Pulmonary artery endothelial cell (primary cell): ENCODE data around the gene PIAS4. TPM values are rescaled to one million over a fixed set of nuclear protein-coding genes. Genes with fewer than 3 reads are reported as not detected.

ENCODE experiments used
- DNase-seq: peaks from one replicate; pipeline ENCODE4 v3.0.0-alpha.2; 2011; ENCODE audit warnings: low read depth, low spot score
- total RNA-seq: library from RNA; depleted of rRNA; stranded (reverse); fragments of >200 nt; gene quantifications from 2 replicates; pipeline ENCODE4 v1.2.3, GENCODE V29; 2014

PIAS4 gene
- total RNA-seq, 1 donor from 2014 or later, result 26.5 TPM

DNA sequence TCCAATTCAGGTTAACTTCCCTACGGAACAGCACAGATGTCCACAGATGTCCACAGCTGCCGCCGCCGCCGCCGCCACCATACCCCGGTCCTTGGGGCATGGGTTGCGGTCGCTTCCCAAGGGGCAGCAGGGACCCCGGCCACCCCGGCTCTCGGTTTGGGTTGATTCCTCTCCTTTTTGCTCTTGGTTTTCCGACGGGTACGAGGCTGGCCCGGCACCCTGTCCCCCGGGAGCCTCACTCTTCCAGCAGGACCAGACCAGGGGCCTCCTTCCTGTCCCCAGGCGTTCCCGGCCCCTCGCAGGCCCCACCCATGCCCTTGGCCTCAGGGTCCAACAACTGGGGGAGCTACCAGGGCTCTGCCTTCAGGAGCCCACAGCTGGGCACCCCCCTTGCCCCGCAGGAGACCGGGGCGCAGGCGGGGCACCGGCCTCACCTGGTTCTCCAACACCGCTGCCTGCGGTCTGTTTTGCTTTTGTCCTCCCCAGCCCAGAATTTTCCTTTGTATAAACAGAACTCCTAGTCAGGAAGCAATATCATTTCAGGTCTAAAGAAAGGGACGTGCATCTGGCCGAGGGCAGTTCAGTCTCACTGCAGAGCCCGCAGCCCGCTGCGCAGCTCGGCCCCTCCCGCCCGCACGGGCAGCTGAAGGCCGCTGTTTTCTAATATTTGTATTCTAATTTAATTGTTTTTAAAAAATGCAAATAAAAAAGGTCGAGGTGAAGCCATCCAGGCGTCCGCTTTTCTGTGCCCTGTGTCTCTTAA, 31.3 kb downstream of the PIAS4 start:
- no peak for DNase-seq

DNA sequence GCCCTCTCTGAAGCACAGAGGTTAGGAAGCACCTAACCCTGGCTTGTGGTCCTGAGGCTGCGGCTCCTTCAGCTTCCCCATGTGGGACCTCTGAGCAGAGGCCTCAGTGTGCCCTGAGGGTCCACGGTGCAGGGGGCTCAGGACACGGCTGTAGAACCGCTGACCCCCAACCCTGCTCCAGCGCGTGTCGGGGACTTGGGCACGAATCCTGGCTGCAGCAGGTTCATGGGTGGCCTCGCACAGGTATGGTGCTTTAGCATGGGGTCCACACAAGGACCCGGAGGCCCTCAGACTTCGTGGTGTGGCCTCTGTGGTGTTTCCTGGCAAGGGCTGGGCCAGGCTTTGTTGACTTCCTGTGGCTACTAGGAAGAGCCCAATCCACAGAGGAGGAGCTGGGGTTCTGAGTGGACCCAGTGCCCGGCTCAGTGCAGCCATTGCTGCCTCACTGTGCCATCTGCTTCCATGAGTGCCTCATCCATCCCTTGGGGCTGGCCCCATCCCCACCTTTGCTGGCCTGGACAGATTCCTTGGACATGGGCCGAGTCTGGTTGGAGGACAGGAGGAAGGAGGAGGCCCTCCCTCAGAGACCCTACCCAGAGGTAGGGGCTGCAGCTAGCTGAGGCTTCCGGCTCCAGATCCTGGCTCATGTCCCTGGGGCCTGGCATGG, 34.7 kb downstream of the PIAS4 start:
- no peak for DNase-seq

- no peak for DNase-seq
Observed at GRCh38 chr19:4042731-4043082, 35.2 kb downstream of the PIAS4 start.

DNA sequence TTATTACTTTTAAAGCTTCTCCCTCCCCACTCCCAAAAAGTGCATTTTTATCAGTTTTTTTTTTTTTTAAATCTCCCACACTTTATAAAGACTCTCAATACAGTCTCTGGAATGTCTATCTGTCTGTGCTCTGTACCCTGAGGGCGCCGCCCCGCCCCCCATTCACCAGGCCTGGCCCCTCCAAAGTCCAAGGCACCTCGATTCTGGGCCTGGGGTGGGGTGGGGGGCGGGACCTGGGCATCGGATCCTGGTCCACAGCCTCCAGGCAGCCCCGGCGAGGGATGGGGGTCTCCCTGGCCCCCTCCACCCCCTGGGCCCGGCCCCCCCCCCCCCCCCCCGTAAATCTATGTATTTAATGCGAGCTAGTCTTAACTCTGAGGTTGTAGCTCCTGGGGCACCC, 35.9 kb downstream of the PIAS4 start:
- no peak for DNase-seq

- no peak for DNase-seq
Observed at GRCh38 chr19:4043966-4044715, 36.6 kb downstream of the PIAS4 start.

DNA sequence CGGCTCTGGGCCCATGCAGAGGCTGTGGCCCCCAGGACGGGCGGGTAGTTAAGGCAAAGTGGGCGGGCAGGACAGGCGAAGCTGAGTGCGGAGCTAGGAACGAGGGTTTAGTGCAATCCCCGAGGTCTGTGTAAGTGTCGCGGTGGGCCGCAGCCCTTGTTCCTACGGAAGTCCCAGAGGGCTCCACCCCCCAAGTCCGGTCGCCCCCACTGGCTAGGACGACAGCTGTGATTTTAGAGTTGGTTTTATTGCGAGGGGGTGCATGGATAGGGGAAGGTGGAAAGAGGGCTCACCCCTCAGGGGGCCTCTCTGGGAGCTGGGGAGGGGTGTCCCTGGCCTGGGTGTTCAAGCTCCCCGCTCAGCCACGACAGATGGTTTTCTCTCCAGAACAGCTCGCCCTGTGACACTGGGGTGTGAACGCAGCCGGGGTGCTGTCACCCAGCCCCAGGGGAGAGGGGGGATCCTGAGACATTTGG, 37.5 kb downstream of the PIAS4 start:
- DNase-seq, result no peak

DNA sequence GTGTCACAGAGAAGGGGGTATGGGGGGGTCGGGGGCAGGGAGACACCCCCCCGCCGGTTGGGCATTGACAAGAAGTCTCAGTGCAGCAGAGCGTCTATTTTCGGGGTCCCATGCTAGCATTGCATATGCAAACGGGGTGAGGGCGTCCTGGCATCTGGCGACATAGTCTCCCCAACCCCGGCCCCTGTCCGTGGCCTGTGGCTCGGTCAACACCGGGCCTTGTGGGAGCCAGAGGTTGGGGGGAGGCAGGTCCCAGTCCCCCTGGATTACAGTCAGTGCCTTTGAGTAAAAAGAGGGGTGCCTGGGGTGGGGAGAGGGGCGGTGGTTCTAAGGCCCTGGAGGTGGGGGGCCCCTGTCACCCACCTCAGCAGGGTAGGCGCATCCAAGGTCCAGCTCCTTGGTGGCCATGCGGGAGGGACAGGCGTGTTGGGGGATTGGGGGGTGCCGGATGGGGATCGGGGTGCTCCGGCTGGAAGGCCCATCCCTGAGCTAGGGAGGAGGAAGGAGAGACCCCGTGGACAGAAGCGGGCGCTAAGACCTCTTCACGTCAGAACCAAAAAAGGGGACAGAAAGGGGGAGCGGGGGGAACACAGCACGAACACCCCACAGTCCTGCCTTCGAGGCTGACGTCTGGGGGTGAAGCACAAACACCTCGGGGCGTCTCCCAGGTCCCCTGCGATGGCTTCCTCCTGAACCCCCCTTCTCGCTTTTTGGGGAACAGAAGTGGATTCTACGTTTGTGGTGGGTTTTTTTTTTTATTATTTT, 38.2 kb downstream of the PIAS4 start:
- DNase-seq, result no peak

DNA sequence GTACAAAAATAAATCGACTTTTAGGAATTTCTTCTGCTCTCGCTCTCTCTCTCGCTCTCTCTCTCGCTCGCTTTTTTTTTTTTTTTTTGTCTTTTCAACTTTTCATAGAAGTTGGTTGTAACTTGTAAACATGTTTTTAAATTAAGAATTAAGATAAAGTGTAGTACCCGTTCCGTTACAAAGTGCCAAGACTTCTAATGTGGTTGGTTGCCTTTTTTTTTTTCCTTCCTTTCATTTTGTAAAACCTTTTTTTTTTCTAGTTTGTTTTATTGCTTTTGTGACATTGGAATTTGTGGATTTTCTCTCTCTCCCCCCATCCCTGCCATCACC, 38.8 kb downstream of the PIAS4 start:
- no peak for DNase-seq

GRCh38 chr19:4046946-4047683, 39.6 kb downstream of the PIAS4 start:
- DNase-seq, result no peak

DNA sequence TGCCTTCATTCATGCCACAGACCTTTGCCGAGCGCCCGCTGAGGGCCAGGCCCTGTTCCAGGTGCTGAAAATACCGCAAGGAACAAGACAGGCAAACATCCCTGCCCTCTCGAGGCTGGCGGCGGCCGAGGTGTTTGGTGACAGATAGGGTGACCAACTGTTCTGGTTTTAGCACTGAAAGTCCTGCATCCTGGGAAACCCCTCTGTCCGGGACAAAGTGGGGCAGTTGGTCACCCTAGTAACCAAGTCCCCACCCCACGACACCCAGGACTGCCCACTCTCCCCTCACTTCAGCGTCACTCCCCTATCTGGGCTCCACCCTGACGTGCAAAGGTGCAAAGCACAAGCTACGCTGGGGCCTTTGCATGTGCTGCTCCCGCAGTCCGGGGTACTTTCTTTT, 41.9 kb downstream of the PIAS4 start:
- DNase-seq, result no peak

DNA sequence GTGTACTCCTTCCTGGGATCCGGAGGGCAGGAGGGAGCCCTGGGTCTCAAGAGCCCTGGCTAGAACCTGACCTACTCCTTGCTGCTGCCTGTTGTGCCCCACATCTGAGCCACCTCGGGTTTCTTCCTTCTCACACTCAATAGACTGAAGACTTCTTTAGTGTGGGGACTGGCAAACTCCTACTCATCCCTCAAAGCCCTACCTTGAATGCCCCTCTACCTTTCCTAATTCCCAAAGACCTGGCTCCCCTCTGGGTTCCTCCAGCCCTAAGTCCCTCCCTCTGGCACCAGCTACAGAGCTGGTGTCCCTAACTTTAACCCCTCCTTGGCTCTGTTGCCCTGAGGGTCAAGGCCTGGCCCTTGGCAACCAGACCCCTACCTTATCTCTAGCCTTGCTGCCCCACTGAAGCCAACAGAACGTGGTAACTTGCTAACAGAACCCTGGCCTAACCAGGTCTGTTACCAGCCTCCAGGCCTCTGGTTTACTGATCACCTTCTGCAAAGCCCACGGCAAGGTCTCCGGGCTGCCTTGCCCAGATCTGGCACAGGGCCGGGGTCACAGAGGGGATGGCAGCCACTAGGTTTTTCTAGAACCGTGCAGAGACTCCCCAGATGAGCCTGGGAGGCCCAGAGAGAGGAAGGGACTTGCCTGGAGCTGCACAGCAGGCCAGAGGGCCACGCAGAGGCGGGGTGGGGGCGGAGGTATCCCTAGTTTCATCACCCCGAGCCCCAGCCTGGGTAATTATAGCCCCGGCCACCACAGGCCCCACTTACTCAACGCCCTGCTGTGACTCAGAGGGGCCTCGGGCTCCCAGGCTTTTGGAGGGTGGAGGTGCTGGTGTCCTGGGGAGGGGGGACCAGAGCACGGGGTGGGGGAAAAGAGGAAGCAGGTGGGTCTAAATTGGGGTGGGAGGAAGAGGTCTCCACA, 43.9 kb downstream of the PIAS4 start:
- DNase-seq, result no peak

DNA sequence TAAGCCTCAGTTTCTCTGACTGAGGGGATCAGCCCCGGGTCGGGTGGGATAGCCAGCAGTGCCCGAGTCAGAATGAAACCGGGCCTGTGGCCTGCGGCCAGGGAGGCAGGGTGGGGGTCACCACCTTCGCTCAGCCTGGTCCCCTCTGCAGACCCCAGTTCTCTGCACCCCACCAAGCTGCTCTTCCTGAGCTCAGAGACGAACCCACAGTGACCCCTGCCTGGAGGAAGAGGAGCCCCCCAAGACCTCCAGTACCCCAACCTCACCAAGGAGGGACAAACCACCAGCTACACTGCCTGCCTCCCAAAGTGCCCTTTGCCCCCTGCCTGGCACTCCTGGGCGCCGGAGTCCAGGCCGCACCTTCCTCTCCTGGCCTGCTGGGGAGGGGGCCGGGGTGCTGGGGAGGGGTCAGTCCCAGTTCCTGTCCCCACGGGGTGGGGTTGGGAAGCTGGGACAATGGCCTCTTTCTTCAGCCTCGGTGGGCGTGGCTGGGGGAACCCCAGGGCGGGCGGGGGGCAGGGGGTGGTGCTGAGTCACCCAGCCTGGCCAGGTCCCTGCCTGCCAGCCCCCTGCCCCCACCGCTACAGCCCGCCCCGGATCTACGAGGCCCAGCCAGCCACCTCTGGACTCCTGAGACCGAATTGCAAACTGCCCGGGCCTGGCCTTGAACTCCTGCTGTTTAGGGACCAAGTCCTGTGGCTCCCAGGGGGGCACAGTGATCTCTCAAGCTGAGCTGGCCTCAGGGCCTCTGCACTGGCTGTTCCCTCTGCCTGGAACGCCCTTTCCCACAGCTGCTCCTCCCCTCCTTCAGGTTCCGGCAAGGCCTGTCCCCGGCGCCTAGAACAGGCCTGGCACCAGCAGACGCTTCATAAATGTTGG, 44.8 kb downstream of the PIAS4 start:
- DNase-seq, result no peak

GRCh38 chr19:4052993-4053422, 45.5 kb downstream of the PIAS4 start:
- no peak for DNase-seq

- DNase-seq, result no peak
Observed at GRCh38 chr19:4053423-4054324, 46.1 kb downstream of the PIAS4 start.

DNA sequence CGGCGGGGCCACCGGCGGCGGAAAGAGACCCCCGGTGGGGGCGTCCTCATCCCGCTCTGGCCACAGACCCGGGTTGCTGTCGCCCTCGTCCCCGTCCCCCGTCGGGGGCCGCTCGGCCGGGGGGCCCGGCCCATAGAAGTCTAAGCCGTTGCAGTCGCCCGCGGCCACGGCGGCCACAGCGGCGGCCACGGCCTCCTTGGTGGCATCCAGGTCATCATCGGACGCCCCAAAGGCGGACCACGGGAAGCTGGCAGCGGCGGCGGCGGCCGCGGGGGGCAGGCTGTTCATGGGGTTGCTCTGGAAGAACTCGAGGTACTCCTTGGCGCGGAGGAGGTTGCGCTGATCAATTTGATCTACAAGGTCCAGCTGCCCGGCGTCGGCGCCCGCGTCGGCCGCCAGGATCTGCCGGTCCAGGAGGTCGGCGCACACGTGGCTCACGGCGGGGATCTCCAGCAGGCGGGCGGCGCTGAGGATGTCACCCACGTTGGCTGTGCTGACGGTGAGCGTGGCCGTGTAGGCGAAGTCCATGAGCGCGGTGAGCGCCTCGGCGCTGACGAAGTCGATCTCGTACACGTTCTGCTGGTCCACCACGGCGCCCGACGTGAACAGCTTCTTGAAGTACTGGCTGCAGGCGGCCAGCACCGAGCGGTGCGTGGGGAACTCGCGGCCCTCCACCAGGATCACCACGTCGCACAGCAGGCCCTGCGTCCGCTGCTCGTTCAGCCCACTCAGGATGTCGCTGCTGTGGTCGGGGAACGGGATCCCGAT, 47.1 kb downstream of the PIAS4 start:
- no peak for DNase-seq

DNA sequence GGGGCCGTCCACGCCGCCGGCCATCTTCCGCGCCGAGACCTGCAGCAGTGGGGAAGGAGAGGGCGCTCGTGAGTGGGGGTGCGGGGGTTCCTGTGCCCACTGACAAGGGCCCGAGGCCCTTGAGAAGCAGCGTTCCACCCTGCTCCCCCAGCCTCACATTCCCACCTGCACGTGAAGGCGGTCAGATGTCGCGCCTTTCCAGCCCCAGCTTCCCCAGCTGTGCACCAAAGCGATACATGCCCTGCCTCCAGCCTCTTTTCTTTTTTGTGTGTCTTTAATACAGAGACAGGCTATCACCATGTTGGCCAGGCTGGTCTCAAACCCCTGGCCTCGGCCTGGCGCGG, 47.6 kb downstream of the PIAS4 start:
- no peak for DNase-seq
